ENCODE measurements around the gene AK6.

GRCh38 chr5:69374911-69375446 is 5.7 kb upstream of the AK6 start:
- TF ChIP-seq CTCF (conservative IDR thresholded peaks at IDR 0.05; ENCODE audit: low read depth, low read length): no peak
- TF ChIP-seq EZH2phosphoT487 (IDR thresholded peaks at IDR 0.05; ENCODE audit: borderline replicate concordance, low read length): no peak

Data from PC-3 (cell line).